Measurements from ENCODE around the gene NUP98.

Gene NUP98

GRCh38 chr11:3671334-3672254 lies 125.8 kb downstream of the NUP98 start, which contains the start of gene CHRNA10:
Gene CHRNA10 (minus strand): TSS chr11:3671384. CDS start chr11:3671312, 72 bp downstream.
- DNase-seq (ENCODE audit: extremely low read depth, low read depth), result no peak
- TF ChIP-seq CTCF (IDR thresholded peaks at IDR 0.05; ENCODE audit: low read depth, low read length), result no peak

- no peak for TF ChIP-seq CTCF (IDR thresholded peaks at IDR 0.05; ENCODE audit: low read depth, low read length)
- no peak for DNase-seq (ENCODE audit: extremely low read depth, low read depth)
These were observed 127.6 kb downstream of the NUP98 start for GRCh38 chr11:3669742-3670183.

- TF ChIP-seq CTCF (IDR thresholded peaks at IDR 0.05; ENCODE audit: low read depth, low read length), result no peak
- no peak for DNase-seq (ENCODE audit: extremely low read depth, low read depth)
These were observed 128.2 kb downstream of the NUP98 start for GRCh38 chr11:3669128-3669527.

- no peak for TF ChIP-seq CTCF (IDR thresholded peaks at IDR 0.05; ENCODE audit: low read depth, low read length)
- no peak for DNase-seq (ENCODE audit: extremely low read depth, low read depth)
These were observed 130.0 kb downstream of the NUP98 start for GRCh38 chr11:3667149-3668035.

- TF ChIP-seq CTCF (IDR thresholded peaks at IDR 0.05; ENCODE audit: low read depth, low read length), result no peak
These were observed 131.3 kb downstream of the NUP98 start for GRCh38 chr11:3666023-3666530.

GRCh38 chr11:3665336-3666022 lies 131.9 kb downstream of the NUP98 start:
- no peak for DNase-seq (ENCODE audit: extremely low read depth, low read depth)
- TF ChIP-seq CTCF (IDR thresholded peaks at IDR 0.05; ENCODE audit: low read depth, low read length), result no peak

More at GRCh38 chr11:3666023-3666530, 131.3 kb downstream of the NUP98 start:
- no peak for DNase-seq (ENCODE audit: extremely low read depth, low read depth)
